GM12878 (cell line): Measurements from ENCODE around the gene STK32A. TPM values are rescaled to one million over a fixed set of nuclear protein-coding genes. Genes with fewer than 3 reads are reported as not detected.

Experiments used
- ATF7 ChIP-seq: fragments of 450-650 bp; IDR thresholded peaks from 2 replicates; pipeline ENCODE4 v1.6.1; 2016; ENCODE audit warnings: low read depth, mild to moderate bottlenecking
- ESRRA ChIP-seq: IDR thresholded peaks from 2 replicates; pipeline ENCODE4 v1.6.1; 2012; ENCODE audit warnings: mild to moderate bottlenecking, low read length, improper control_type of control experiment
- GATAD2B ChIP-seq: fragments of 450-650 bp; conservative IDR thresholded peaks from 2 replicates; pipeline ENCODE4 v1.6.1; 2017; ENCODE audit warnings: low read depth, mild to moderate bottlenecking, moderate library complexity
- IKZF2 ChIP-seq, 2 experiments: fragments of 450-650 bp; IDR thresholded peaks; 2 replicates each; pipeline ENCODE4 v1.6.1; 2017; ENCODE audit warnings: mild to moderate bottlenecking in 2 of 2, moderate library complexity in 2 of 2
- NR2F1 ChIP-seq: fragments of 450-650 bp; conservative IDR thresholded peaks from 2 replicates; pipeline ENCODE4 v1.6.1; 2017; ENCODE audit warnings: mild to moderate bottlenecking
- RUNX3 ChIP-seq: IDR thresholded peaks from 2 replicates; pipeline ENCODE4 v1.6.1; 2012; ENCODE audit warnings: low read length, inconsistent platforms
- SKIL ChIP-seq: fragments of 450-650 bp; IDR thresholded peaks from 2 replicates; pipeline ENCODE4 v1.6.1; 2017; ENCODE audit warnings: mild to moderate bottlenecking, low read depth, inconsistent platforms; ENCODE audit not compliant: poor library complexity, severe bottlenecking
- ZBTB11 ChIP-seq: fragments of 450-650 bp; formaldehyde crosslinking; IDR thresholded peaks from 2 replicates; pipeline ENCODE4 v1.5.0; 2022; ENCODE audit warnings: mild to moderate bottlenecking, missing genetic modification characterization
- polyA plus RNA-seq, 11 experiments: library from polyadenylated mRNA; depleted of rRNA in 4 of 11; unstranded in 6 of 11; stranded (reverse) in 5 of 11; fragments of >200 nt; fragmentation: Nextera tagmentation in 4 of 11; fragmentation: Illumina TruSeq in 1 of 11; extraction: Ambion mirVana in 4 of 11; extraction: Trizol in 1 of 11; gene quantifications; 1 replicate in 1 of 11; 2 replicates in 10 of 11; pipeline versions ENCODE4 v1.2.1 to v1.2.3, GENCODE V29; 2011 to 2016; ENCODE audit warnings: inconsistent platforms in 2 of 11, missing spikeins in 2 of 11, low read depth in 1 of 11
- total RNA-seq, 4 experiments: library from RNA; depleted of rRNA in 3 of 4; stranded (reverse); fragments of >200 nt in 3 of 4; fragmentation: Illumina TruSeq in 1 of 4; extraction: Trizol in 1 of 4; gene quantifications; 2 replicates each; pipeline versions ENCODE4 v1.2.1 to v1.2.3, GENCODE V29; 2013 to 2021

The STK32A gene
- total and polyA plus RNA-seq, 10 of the 15 experiments (the other 5 are each of a cell fraction or from before 2014, with no cell fraction given): under 0.01 to 0.10 TPM; not detected in 8

GRCh38 chr5:147403651-147404640, 169.1 kb downstream of the STK32A start (continued):
- TF ChIP-seq ZBTB11 (CRISPR knock-in tag): no peak
- TF ChIP-seq GATAD2B: peak; percentile 70
- TF ChIP-seq ATF7: peak; percentile 84
- no peak for TF ChIP-seq ESRRA
- peak; percentile 86 for TF ChIP-seq RUNX3
- TF ChIP-seq SKIL: peak; percentile 88
- peak; percentile 70 for TF ChIP-seq NR2F1
- peak; percentile 60 to 73 for TF ChIP-seq IKZF2 (IDR thresholded peaks at IDR 0.05)
- TF ChIP-seq, all 136 proteins: peak for 38
